ENCODE data around the gene DUSP22. TPM values are rescaled to one million over a fixed set of nuclear protein-coding genes. Genes with fewer than 3 reads are reported as not detected.

The DUSP22 gene
- polyA plus RNA-seq, 2 of the 4 experiments (the other 2 are of a cell fraction), result 6.2 to 11.3 TPM

DNA sequence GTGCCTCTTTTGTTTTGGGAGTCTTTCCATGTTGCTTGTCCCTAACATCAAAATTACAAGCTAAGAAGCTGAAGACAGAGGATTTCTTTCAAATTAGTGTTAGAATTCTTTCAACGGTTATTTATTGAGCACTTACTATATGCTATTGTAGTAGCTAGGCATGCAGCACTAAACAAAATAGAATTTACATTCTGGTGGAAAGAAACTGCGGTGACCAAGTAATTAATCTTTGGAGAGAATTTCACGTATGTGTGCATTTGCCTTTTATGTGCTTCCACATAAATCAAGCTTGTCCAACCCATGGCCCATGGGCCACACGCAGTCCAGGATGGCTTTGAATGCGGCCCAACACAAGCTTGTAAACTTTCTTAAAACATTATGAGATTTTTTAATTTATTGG lies 33.0 kb upstream of the DUSP22 start:
- no peak for ATAC-seq
- TF ChIP-seq SMC3 (IDR thresholded peaks at IDR 0.05) (no peak), POLR2AphosphoS2 (conservative IDR thresholded peaks at IDR 0.05; ENCODE audit: low read length) (no peak), NR3C1 (IDR thresholded peaks at IDR 0.05) (no peak), CHD4 (IDR thresholded peaks at IDR 0.05; ENCODE audit: borderline replicate concordance) (no peak), EHF (CRISPR knock-in tag; IDR thresholded peaks at IDR 0.05) (no peak), CEBPB (IDR thresholded peaks at IDR 0.05) (no peak), RCOR1 (IDR thresholded peaks at IDR 0.05; ENCODE audit: low read depth, low read length) (no peak), MAFK (IDR thresholded peaks at IDR 0.05; ENCODE audit: partially characterized antibody) (no peak), SREBF2 (IDR thresholded peaks at IDR 0.05) (no peak), ESRRA (IDR thresholded peaks at IDR 0.05; ENCODE audit: borderline replicate concordance, low read length) (no peak), POLR2A (IDR thresholded peaks at IDR 0.05; ENCODE audit: low read length) (no peak)
- TF ChIP-seq, protein P1, sequence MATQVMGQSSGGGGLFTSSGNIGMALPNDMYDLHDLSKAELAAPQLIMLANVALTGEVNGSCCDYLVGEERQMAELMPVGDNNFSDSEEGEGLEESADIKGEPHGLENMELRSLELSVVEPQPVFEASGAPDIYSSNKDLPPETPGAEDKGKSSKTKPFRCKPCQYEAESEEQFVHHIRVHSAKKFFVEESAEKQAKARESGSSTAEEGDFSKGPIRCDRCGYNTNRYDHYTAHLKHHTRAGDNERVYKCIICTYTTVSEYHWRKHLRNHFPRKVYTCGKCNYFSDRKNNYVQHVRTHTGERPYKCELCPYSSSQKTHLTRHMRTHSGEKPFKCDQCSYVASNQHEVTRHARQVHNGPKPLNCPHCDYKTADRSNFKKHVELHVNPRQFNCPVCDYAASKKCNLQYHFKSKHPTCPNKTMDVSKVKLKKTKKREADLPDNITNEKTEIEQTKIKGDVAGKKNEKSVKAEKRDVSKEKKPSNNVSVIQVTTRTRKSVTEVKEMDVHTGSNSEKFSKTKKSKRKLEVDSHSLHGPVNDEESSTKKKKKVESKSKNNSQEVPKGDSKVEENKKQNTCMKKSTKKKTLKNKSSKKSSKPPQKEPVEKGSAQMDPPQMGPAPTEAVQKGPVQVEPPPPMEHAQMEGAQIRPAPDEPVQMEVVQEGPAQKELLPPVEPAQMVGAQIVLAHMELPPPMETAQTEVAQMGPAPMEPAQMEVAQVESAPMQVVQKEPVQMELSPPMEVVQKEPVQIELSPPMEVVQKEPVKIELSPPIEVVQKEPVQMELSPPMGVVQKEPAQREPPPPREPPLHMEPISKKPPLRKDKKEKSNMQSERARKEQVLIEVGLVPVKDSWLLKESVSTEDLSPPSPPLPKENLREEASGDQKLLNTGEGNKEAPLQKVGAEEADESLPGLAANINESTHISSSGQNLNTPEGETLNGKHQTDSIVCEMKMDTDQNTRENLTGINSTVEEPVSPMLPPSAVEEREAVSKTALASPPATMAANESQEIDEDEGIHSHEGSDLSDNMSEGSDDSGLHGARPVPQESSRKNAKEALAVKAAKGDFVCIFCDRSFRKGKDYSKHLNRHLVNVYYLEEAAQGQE (IDR thresholded peaks at IDR 0.05), result no peak
- POLR2A ChIA-PET, result no interaction called here
- no peak overlapping the region for H3K4me3 ChIP-seq
- H3K9me3 ChIP-seq, result no peaks in the 10 kb centered on the region
- H3K4me2 ChIP-seq, result no peak overlapping the region
- no peak for DNase-seq (ENCODE audit: low read depth in 1 of 2, low spot score in 1 of 2)
- CTCF ChIA-PET, result no interaction called here
- FAIRE-seq, result no peak
- no peaks in the 10 kb centered on the region for H3K4me1 ChIP-seq
- no peak overlapping the region for H3K27ac ChIP-seq
- 65% methylated on average over 5 of the region's 5 CpGs for WGBS (ENCODE audit: missing lambda C conversion rate)

DNA sequence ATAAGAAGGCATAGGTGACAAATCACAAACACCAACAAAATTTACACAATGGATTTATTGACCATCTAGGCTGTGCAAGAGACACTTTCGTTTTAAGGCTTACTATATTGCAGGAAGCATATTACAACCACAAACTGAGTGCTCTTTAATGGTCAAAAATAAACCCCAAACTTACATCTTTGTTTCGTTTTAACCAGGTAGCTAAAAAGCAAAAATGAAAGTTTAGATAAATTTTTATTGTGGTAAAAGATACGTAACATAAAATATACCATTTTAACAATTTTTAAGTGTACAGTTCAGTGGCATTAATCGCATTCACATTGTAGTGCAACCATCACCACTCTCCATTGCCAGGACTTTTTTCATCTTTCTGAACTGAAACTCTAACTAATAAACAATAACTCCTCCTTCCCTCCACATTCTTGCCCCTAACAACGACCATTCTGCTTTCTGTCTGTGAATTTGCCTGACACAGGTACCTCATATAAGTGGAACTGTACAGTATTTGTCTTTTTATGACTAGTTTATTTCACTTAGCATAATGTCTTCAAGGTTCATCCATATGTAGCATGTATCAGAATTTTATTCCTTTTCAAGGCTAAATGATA lies 32.3 kb upstream of the DUSP22 start:
- no peak for FAIRE-seq
- no peak overlapping the region for H3K4me3 ChIP-seq
- no peak overlapping the region for H3K4me2 ChIP-seq
- no peak for ATAC-seq
- no peak overlapping the region for H3K27ac ChIP-seq
- 34% methylated on average over 5 of the region's 5 CpGs for WGBS (ENCODE audit: missing lambda C conversion rate)
- ChIA-PET CTCF (no interaction called here), POLR2A (no interaction called here)
- no peaks in the 10 kb centered on the region for H3K9me3 ChIP-seq
- no peak for DNase-seq (ENCODE audit: low read depth in 1 of 2, low spot score in 1 of 2)
- TF ChIP-seq, protein P2, sequence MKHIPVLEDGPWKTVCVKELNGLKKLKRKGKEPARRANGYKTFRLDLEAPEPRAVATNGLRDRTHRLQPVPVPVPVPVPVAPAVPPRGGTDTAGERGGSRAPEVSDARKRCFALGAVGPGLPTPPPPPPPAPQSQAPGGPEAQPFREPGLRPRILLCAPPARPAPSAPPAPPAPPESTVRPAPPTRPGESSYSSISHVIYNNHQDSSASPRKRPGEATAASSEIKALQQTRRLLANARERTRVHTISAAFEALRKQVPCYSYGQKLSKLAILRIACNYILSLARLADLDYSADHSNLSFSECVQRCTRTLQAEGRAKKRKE (CRISPR knock-in tag; IDR thresholded peaks at IDR 0.05; ENCODE audit: low read depth), result no peak
- TF ChIP-seq CEBPB (IDR thresholded peaks at IDR 0.05), result no peak
- TF ChIP-seq, protein P3, sequence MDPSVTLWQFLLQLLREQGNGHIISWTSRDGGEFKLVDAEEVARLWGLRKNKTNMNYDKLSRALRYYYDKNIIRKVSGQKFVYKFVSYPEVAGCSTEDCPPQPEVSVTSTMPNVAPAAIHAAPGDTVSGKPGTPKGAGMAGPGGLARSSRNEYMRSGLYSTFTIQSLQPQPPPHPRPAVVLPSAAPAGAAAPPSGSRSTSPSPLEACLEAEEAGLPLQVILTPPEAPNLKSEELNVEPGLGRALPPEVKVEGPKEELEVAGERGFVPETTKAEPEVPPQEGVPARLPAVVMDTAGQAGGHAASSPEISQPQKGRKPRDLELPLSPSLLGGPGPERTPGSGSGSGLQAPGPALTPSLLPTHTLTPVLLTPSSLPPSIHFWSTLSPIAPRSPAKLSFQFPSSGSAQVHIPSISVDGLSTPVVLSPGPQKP (IDR thresholded peaks at IDR 0.05; ENCODE audit: low read depth, low read length), result no peak
- TF ChIP-seq POLR2AphosphoS2 (conservative IDR thresholded peaks at IDR 0.05; ENCODE audit: low read length), result no peak
- TF ChIP-seq, protein P4, sequence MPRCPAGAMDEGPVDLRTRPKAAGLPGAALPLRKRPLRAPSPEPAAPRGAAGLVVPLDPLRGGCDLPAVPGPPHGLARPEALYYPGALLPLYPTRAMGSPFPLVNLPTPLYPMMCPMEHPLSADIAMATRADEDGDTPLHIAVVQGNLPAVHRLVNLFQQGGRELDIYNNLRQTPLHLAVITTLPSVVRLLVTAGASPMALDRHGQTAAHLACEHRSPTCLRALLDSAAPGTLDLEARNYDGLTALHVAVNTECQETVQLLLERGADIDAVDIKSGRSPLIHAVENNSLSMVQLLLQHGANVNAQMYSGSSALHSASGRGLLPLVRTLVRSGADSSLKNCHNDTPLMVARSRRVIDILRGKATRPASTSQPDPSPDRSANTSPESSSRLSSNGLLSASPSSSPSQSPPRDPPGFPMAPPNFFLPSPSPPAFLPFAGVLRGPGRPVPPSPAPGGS (IDR thresholded peaks at IDR 0.05), result no peak
- TF ChIP-seq SREBF2 (IDR thresholded peaks at IDR 0.05), result no peak
- TF ChIP-seq MAZ (IDR thresholded peaks at IDR 0.05; ENCODE audit: borderline replicate concordance, low read depth, low read length), result no peak
- no peak for TF ChIP-seq PHF8 (IDR thresholded peaks at IDR 0.05; ENCODE audit: borderline replicate concordance, low read depth)
- TF ChIP-seq HOXB13 (CRISPR knock-in tag; IDR thresholded peaks at IDR 0.05; ENCODE audit: low read depth), result no peak
- no peak for TF ChIP-seq EP300 (IDR thresholded peaks at IDR 0.05)
- no peak for TF ChIP-seq CHD2 (IDR thresholded peaks at IDR 0.05; ENCODE audit: low read length, partially characterized antibody)
- no peak for TF ChIP-seq FOXS1 (CRISPR knock-in tag; IDR thresholded peaks at IDR 0.05)
- TF ChIP-seq RFX5 (IDR thresholded peaks at IDR 0.05), result no peak
- no peak for TF ChIP-seq CHD4 (IDR thresholded peaks at IDR 0.05; ENCODE audit: borderline replicate concordance)
- TF ChIP-seq, protein P5, sequence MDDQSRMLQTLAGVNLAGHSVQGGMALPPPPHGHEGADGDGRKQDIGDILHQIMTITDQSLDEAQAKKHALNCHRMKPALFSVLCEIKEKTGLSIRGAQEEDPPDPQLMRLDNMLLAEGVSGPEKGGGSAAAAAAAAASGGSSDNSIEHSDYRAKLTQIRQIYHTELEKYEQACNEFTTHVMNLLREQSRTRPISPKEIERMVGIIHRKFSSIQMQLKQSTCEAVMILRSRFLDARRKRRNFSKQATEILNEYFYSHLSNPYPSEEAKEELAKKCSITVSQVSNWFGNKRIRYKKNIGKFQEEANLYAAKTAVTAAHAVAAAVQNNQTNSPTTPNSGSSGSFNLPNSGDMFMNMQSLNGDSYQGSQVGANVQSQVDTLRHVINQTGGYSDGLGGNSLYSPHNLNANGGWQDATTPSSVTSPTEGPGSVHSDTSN (IDR thresholded peaks at IDR 0.05), result no peak
- TF ChIP-seq, protein P1 (IDR thresholded peaks at IDR 0.05), result no peak
- H3K4me1 ChIP-seq, result no peaks in the 10 kb centered on the region
